Tibial nerve (tissue), 3 donors: Measurements from ENCODE around the gene MTCL1.

Source experiments
- CTCF ChIP-seq, 5 experiments: fragments of 200-600 bp in 3 of 5; fragments of 450-650 bp in 2 of 5; sonication (generic) in 3 of 5; IDR thresholded peaks; one replicate each; pipeline ENCODE4 v1.5.1; 2016 to 2019; ENCODE audit warnings: antibody characterized with exemption in 5 of 5, mild to moderate bottlenecking in 3 of 5, moderate library complexity in 2 of 5
- POLR2A ChIP-seq, 2 donors: fragments of 450-650 bp; IDR thresholded peaks; one replicate each; pipeline ENCODE4 v1.6.1; 2017; ENCODE audit warnings: antibody characterized with exemption in 2 of 2, mild to moderate bottlenecking in 2 of 2, moderate library complexity in 2 of 2

DNA sequence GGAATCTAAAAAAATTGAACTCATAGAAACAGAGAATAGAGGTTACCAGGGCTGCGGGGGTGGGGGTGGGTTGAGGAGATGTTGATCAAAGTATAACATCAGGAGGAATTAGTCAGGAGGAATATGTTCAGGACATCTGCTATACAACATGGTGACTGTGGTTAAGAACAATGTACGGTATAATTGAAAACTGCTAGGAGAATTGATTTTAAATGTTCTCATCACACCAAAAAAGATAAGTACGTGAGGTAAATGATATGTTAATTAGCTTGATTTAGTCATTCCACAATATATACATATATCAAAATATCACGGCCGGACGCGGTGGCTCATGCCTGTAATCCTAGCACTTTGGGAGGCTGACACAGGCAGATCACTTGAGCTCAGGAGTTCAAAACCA is 140.2 kb downstream of the MTCL1 start:
- TF ChIP-seq CTCF (IDR thresholded peaks at IDR 0.05) (no peak), POLR2A (IDR thresholded peaks at IDR 0.05) (no peak)
